GM12873 (cell line): ENCODE results near the gene ETV3.

ENCODE experiments used
- TF ChIP-seq, protein P1 (sequence below): IDR thresholded peaks from 2 replicates; pipeline ENCODE4 v1.5.1; 2012; ENCODE audit warnings: low read depth, mild to moderate bottlenecking, moderate library complexity, low read length, control low read depth; ENCODE audit not compliant: insufficient read depth; ENCODE audit errors: missing control alignments

Gene ETV3

DNA sequence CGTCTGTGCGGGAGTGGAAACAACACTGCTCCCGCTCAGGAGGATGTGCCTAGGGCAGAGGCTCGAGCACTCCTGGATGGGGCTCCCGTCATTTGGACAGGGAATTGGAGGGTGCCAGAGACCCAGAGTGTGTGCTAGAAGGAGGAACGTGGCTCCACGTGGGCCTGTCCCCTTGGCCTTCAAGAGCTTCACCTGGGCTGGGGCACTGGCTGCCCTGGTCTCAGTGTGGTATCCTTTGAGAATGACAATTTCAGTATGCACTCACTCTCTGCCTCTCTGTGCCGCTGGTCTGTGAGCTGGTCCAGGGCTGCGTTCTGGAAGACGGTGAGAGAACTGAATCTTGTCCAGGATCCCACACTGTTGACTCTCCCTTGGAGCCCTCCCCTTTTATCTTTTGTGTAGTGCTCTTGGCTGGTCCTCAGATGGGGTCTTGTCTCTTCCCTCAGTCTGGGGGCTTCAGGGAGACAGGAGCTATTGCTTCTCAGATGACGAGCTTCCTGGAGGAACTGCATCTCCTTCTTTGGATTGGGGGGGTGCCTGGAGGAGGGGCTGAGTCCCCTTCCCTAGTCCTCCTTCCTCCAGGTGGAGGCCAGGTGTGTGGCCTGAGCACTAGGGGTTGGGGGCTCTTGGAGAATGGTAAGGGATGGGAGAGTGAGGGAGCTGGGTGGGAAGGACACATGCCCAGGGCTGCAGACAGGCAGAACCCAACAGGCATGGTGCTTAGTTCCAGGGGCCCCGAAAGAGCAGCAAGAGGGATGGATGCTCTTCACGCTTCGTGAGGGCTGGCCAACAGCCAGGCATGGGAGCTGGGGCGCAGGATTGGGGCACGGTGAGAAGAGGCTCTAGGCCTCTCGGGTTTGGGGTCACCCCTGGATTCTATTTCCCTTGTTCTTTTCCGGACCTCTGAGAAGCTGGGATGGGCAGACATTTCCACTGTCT lies 23.7 kb downstream of the ETV3 start:
- TF ChIP-seq, protein P1, sequence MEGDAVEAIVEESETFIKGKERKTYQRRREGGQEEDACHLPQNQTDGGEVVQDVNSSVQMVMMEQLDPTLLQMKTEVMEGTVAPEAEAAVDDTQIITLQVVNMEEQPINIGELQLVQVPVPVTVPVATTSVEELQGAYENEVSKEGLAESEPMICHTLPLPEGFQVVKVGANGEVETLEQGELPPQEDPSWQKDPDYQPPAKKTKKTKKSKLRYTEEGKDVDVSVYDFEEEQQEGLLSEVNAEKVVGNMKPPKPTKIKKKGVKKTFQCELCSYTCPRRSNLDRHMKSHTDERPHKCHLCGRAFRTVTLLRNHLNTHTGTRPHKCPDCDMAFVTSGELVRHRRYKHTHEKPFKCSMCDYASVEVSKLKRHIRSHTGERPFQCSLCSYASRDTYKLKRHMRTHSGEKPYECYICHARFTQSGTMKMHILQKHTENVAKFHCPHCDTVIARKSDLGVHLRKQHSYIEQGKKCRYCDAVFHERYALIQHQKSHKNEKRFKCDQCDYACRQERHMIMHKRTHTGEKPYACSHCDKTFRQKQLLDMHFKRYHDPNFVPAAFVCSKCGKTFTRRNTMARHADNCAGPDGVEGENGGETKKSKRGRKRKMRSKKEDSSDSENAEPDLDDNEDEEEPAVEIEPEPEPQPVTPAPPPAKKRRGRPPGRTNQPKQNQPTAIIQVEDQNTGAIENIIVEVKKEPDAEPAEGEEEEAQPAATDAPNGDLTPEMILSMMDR: no peak

DNA sequence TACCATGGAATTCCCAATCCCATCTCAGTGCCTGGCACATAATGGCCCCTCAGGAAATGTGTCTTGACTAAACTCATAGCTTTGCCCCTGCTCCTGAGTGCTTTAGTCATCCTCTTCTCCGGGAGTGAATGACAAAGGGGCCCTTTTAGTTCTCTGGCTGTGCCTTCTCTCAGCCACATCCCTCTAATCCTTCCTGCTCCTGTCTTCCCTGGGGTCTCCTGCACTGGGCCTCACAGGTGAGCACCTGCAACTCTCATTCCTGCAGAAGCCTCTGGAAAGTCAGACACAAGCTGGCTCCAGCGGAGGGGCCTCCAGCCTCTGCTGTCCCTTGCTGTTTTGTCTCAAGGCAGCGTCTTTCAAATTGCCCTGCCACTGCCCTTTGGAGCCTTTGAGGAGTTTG lies 24.6 kb downstream of the ETV3 start:
- TF ChIP-seq, protein P1: no peak

DNA sequence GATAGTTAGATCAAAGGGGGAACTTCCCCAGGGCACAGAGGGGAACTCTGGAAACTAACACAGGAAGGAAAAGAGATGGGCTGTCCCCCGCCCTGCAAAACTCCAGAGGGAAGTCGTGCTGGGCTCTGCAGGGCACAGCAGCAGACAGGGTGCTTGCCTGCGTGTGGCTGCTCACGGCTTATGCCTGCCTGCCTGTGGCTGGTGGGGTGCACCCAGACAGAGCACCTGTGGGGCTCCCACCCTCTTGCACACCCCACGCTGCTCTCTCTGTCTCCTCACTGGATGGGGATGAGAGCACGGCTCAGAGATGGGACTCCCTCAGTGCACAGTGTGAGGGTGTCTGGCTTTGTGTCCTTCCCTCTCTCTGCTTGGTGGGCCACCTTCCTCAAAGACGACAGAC lies 25.1 kb downstream of the ETV3 start:
- TF ChIP-seq, protein P1: no peak

DNA sequence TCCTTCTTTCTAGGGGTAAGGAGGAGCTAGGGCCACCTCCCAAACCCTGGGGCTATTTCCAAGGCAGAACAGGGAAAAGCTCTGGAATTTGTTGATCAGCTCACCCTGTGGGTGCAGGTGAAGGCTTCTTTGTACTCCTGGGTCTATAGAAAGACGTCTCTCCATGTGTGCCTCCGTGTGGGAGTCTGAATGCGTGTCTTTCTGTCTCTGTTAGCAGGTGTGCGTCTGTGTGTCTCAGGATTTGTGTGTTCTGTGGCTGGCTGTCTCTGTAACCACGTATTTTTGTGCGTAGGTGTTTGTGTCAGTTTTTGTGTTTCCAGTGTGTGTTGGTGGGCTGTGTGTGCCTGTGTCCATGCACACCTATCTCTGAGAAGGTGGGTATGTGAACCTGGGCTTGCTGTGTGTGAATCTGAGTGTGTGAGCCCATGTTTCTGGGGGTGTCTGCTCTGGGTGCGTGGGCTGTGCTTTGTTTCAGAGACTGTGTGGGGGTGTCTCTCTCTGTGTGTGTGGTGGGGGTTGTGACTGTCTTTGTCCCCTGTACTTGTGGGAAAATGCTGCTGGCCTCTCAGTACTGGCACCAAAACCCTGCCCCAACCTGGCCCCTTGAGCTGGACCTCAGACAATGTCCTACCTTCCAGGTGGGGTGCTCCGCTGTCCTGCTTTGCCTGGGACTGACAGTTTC lies 25.9 kb downstream of the ETV3 start:
- TF ChIP-seq, protein P1: no peak

DNA sequence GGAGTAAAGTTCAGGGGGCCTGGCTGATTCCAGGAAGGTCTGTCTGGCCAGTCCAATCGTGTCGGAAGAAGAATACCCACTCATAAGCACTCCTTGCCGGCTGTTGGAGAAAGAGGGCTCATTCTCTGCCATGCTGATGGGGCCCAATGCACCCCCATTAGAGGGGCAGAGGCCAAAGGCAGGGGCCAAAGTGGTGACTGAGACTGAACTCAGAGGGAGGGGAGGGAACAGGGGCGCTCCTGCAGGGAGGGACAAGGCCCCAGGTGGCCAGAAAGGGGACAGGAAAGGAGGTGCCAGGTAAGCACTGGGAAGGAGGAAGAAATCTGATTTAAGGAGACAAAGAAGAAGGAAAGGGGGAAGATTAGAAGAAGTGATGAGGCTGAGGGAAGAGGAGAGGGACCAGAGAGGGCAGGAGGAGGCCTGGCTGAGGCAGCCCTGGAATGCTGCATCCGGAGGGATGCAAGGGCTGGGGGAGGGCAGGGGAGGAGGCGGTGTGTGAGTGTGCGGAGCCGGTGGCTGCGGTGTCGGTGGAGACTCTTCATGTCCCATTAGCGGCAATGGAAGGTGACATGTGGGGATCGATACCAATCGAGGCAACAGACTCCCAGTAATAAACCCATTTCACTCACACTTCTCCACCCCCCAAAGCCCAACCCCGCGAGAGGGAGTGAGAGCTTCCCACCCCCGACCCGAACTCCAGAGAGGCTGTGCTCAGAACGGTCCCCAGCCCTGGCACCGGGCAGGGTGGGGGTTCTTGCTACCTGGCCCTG lies 26.6 kb downstream of the ETV3 start:
- TF ChIP-seq, protein P1: no peak

DNA sequence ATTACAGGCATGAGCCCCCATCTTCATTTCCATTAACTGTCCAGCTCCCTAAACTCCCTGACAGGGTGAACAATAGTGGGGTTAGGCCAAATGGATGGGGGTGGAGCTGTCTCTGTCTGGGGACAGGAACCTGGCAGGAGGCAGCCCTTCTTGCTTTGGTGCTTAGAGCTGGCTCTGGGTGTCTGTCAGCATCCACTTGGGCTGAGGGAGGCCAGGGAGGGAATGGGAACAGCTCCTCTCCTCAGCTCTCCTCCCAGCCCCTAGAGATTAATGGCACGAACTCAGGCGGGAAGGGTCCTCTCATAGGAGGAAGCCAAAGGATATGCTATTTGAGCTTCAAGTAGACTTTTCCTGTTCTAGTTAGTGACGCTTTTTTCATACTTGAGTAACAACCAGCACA lies 27.5 kb downstream of the ETV3 start:
- TF ChIP-seq, protein P1: no peak

DNA sequence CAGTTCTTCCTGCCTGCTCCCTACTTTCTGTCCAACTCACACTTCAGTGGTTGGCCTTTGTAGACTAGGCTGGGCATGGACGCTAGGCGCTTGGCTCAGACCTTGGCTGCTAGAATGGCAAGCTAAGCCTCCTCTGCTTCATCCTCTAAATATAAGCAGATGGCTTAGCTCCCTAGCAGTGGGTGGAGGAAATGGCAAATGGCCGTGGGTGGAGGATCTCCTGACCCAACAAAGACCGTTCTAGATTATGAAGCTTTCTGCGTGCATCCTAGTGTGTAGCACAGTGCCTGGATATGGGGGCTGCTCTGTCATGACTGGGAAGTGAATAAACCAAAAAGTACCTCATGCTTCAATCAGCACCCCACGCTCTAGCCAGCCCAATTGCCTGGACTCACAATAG lies 28.2 kb downstream of the ETV3 start:
- TF ChIP-seq, protein P1: no peak
